Measurements from ENCODE around the gene RASA2.
"Not testable (repeated sequence)": the region's sequence is repeated elsewhere in the genome, so short reads cannot be mapped to it uniquely, and the experiment has no call there.

The RASA2 gene

GRCh38 chr3:141603473-141604035 is 116.7 kb downstream of the RASA2 start:
- Histone ChIP-seq H3K9ac (ENCODE audit: low read depth in 1 of 2, low read length in 2 of 2) (no peak overlapping the region), H3K27me3 (ENCODE audit: control insufficient read depth in 2 of 2, insufficient read depth in 2 of 2, low read length in 2 of 2) (no peaks in the 10 kb centered on the region), H3K4me1 (ENCODE audit: control insufficient read depth in 2 of 2, insufficient read depth in 2 of 2, low read length in 2 of 2) (no peaks in the 10 kb centered on the region), H3K27ac (ENCODE audit: low read depth in 2 of 2, low read length in 2 of 2) (no peak overlapping the region), H3K4me3 (ENCODE audit: low read length in 2 of 2) (no peak overlapping the region), H3K36me3 (ENCODE audit: control insufficient read depth in 2 of 2, insufficient read depth in 2 of 2, low read length in 2 of 2) (peaks cover 13 to 15% of the 10 kb centered on the region in 2 donors), H3K9me3 (ENCODE audit: control insufficient read depth in 2 of 2, low read length in 2 of 2) (peaks cover 0 to 2% of the 10 kb centered on the region in 2 donors)

DNA sequence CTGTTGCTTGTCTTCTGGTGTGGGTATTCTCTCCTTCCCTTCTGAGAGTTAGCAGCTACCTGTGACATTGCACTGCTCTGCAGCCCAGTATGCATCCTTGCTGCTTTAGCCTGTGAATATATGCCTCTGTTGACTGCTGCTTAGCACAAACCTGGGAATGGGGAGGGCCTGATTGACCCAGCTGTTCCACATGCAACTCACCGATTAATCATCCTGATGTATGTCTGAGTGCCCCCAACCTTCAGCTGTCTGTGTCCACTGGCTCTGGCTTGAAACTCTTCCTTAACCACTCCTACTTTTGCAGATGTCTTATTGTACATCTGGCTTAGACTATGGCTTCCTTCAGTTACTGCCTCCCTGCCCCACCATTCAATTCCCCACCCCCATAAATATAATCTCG is 119.1 kb downstream of the RASA2 start:
- no peak overlapping the region for H3K9ac ChIP-seq (ENCODE audit: low read depth in 1 of 2, low read length in 2 of 2)
- no peak overlapping the region for H3K4me3 ChIP-seq (ENCODE audit: low read length in 2 of 2)
- H3K9me3 ChIP-seq (ENCODE audit: control insufficient read depth in 2 of 2, low read length in 2 of 2) = no peaks in the 10 kb centered on the region
- no peaks in the 10 kb centered on the region for H3K27me3 ChIP-seq (ENCODE audit: control insufficient read depth in 2 of 2, insufficient read depth in 2 of 2, low read length in 2 of 2)
- H3K36me3 ChIP-seq (ENCODE audit: control insufficient read depth in 2 of 2, insufficient read depth in 2 of 2, low read length in 2 of 2) = peaks cover 18 to 21% of the 10 kb centered on the region in 2 donors
- no peak overlapping the region for H3K27ac ChIP-seq (ENCODE audit: low read depth in 2 of 2, low read length in 2 of 2)
- H3K4me1 ChIP-seq (ENCODE audit: control insufficient read depth in 2 of 2, insufficient read depth in 2 of 2, low read length in 2 of 2) = no peaks in the 10 kb centered on the region

DNA sequence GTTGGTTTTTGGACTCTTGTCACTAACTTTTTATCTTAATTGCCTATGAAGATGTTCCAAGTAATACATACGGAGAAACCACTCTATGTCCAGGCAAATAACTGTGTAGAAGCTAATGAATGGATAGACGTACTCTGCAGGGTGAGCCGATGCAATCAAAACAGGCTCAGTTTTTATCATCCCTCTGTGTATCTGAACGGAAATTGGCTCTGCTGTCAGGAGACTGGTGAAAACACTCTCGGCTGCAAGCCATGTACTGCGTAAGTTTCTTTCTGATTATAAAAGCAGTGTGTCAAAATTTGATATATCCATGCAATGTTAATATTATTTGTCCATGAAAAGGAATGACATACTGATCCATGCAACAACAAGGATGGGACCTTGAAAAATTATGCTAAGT is 121.6 kb downstream of the RASA2 start:
- Histone ChIP-seq H3K4me1 (ENCODE audit: control insufficient read depth in 2 of 2, insufficient read depth in 2 of 2, low read length in 2 of 2) (no peaks in the 10 kb centered on the region), H3K9ac (ENCODE audit: low read depth in 1 of 2, low read length in 2 of 2) (no peak overlapping the region), H3K9me3 (ENCODE audit: control insufficient read depth in 2 of 2, low read length in 2 of 2) (no peaks in the 10 kb centered on the region), H3K36me3 (ENCODE audit: control insufficient read depth in 2 of 2, insufficient read depth in 2 of 2, low read length in 2 of 2) (peaks cover 23 to 36% of the 10 kb centered on the region in 2 donors), H3K27ac (ENCODE audit: low read depth in 2 of 2, low read length in 2 of 2) (no peak overlapping the region), H3K4me3 (ENCODE audit: low read length in 2 of 2) (no peak overlapping the region), H3K27me3 (ENCODE audit: control insufficient read depth in 2 of 2, insufficient read depth in 2 of 2, low read length in 2 of 2) (no peaks in the 10 kb centered on the region)

DNA sequence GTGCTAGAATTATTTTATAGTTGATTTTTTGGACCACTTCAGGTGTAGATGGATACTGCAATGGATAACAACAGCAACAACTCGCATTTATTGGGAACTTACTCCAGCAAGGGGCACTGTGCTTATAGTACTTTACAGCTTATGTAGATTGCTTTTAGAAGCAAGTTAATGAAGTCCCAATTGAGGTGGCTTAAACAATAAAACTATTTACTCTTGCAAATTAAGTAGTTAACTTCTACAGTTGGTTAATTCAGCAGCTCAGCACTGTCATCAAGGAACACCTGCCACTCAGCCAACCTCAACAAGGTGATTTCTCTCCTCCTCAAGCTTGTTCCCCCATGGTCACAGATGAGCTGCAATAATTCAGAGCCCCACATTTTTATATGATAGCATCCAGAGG is 124.1 kb downstream of the RASA2 start:
- peaks cover 23 to 36% of the 10 kb centered on the region in 2 donors for H3K36me3 ChIP-seq (ENCODE audit: control insufficient read depth in 2 of 2, insufficient read depth in 2 of 2, low read length in 2 of 2)
- no peak overlapping the region for H3K9ac ChIP-seq (ENCODE audit: low read depth in 1 of 2, low read length in 2 of 2)
- H3K27ac ChIP-seq (ENCODE audit: low read depth in 2 of 2, low read length in 2 of 2) = no peak overlapping the region
- H3K4me3 ChIP-seq (ENCODE audit: low read length in 2 of 2) = no peak overlapping the region
- no peaks in the 10 kb centered on the region for H3K9me3 ChIP-seq (ENCODE audit: control insufficient read depth in 2 of 2, low read length in 2 of 2)
- H3K4me1 ChIP-seq (ENCODE audit: control insufficient read depth in 2 of 2, insufficient read depth in 2 of 2, low read length in 2 of 2) = no peaks in the 10 kb centered on the region
- no peaks in the 10 kb centered on the region for H3K27me3 ChIP-seq (ENCODE audit: control insufficient read depth in 2 of 2, insufficient read depth in 2 of 2, low read length in 2 of 2)

DNA sequence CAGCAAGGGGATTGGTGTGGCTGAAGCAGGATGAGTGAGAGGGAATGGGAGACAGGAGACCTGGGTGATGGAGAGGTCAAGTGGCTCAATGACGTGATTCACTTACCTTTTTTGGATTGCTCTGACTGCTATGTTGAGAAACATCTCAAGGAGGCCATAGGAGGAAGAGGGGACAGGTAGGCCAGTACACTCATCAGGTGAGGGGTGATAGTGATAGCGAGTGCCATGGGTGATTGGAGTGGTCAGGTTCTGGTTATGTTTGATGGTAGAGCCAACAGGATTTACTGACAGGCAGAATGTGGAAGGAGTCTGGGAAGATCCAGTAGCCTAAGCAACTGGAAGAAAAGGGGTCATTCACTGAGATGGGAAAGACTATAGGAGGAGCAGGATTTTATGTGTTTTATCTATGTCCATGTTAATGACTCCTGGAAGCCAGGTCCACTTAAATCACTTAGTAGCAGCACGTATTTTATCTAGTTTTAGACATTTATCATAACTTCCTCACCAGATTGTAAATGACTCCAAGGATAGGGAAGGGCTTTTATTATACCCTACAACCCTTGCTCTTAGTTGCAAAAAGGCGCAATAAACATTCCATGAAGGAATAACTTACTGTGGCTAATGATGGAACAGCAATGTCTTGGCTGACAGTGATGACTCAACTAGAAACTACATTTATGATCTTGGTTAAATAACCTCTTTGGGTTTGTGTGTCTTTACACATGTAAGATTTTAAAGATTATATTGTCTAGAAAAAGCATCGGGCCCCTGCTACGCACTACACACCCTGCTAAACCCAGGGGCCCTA is 131.5 kb downstream of the RASA2 start:
- Histone ChIP-seq H3K27me3 (ENCODE audit: control insufficient read depth in 2 of 2, insufficient read depth in 2 of 2, low read length in 2 of 2) (no peaks in the 10 kb centered on the region), H3K9me3 (ENCODE audit: control insufficient read depth in 2 of 2, low read length in 2 of 2) (no peaks in the 10 kb centered on the region), H3K27ac (ENCODE audit: low read depth in 2 of 2, low read length in 2 of 2) (peak overlapping the region; percentile 17 to 42), H3K4me1 (ENCODE audit: control insufficient read depth in 2 of 2, insufficient read depth in 2 of 2, low read length in 2 of 2) (peaks cover 0 to 3% of the 10 kb centered on the region in 2 donors), H3K4me3 (ENCODE audit: low read length in 2 of 2) (peak overlapping the region in 1 of 2 donors; percentile 9), H3K36me3 (ENCODE audit: control insufficient read depth in 2 of 2, insufficient read depth in 2 of 2, low read length in 2 of 2) (peaks cover 0 to 3% of the 10 kb centered on the region in 2 donors), H3K9ac (ENCODE audit: low read depth in 1 of 2, low read length in 2 of 2) (no peak overlapping the region)

- Histone ChIP-seq H3K9ac (ENCODE audit: low read depth in 1 of 2, low read length in 2 of 2) (no peak overlapping the region), H3K4me1 (ENCODE audit: control insufficient read depth in 2 of 2, insufficient read depth in 2 of 2, low read length in 2 of 2) (peaks cover 0 to 3% of the 10 kb centered on the region in 2 donors), H3K9me3 (ENCODE audit: control insufficient read depth in 2 of 2, low read length in 2 of 2) (no peaks in the 10 kb centered on the region), H3K27ac (ENCODE audit: low read depth in 2 of 2, low read length in 2 of 2) (no peak overlapping the region), H3K4me3 (ENCODE audit: low read length in 2 of 2) (no peak overlapping the region), H3K36me3 (ENCODE audit: control insufficient read depth in 2 of 2, insufficient read depth in 2 of 2, low read length in 2 of 2) (peaks cover 0 to 3% of the 10 kb centered on the region in 2 donors), H3K27me3 (ENCODE audit: control insufficient read depth in 2 of 2, insufficient read depth in 2 of 2, low read length in 2 of 2) (no peaks in the 10 kb centered on the region)
These were observed 132.1 kb downstream of the RASA2 start for GRCh38 chr3:141618938-141619337.

GRCh38 chr3:141619450-141619849 is 132.6 kb downstream of the RASA2 start:
- Histone ChIP-seq H3K9ac (ENCODE audit: low read depth in 1 of 2, low read length in 2 of 2) (no peak overlapping the region), H3K27me3 (ENCODE audit: control insufficient read depth in 2 of 2, insufficient read depth in 2 of 2, low read length in 2 of 2) (no peaks in the 10 kb centered on the region), H3K9me3 (ENCODE audit: control insufficient read depth in 2 of 2, low read length in 2 of 2) (no peaks in the 10 kb centered on the region), H3K27ac (ENCODE audit: low read depth in 2 of 2, low read length in 2 of 2) (no peak overlapping the region), H3K4me1 (ENCODE audit: control insufficient read depth in 2 of 2, insufficient read depth in 2 of 2, low read length in 2 of 2) (peaks cover 0 to 3% of the 10 kb centered on the region in 2 donors), H3K36me3 (ENCODE audit: control insufficient read depth in 2 of 2, insufficient read depth in 2 of 2, low read length in 2 of 2) (peaks cover 0 to 3% of the 10 kb centered on the region in 2 donors), H3K4me3 (ENCODE audit: low read length in 2 of 2) (no peak overlapping the region)

DNA sequence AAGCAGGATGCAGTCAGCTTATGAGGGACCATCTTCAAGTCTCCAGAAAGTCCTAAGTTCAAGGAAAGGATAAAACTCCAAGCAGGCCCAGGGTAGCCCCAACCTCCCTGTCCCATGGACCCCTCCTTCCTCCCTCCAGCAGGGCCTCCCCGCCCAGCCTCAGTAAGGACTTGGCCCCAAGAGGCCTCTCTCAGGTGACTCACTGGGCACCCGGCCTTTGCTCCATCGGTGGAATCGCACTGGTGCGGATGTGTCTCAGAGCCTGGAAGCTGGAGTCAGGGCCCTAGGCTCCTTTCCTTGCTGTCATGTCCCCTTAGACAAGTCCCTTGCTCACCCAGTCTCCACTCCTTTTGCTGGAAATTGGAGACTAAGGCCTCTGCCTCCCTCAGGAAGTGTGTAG is 136.9 kb downstream of the RASA2 start:
- Histone ChIP-seq H3K27me3 (ENCODE audit: control insufficient read depth in 2 of 2, insufficient read depth in 2 of 2, low read length in 2 of 2) (no peaks in the 10 kb centered on the region), H3K9me3 (ENCODE audit: control insufficient read depth in 2 of 2, low read length in 2 of 2) (no peaks in the 10 kb centered on the region), H3K4me1 (ENCODE audit: control insufficient read depth in 2 of 2, insufficient read depth in 2 of 2, low read length in 2 of 2) (peaks cover 0 to 2% of the 10 kb centered on the region in 2 donors), H3K4me3 (ENCODE audit: low read length in 2 of 2) (no peak overlapping the region), H3K36me3 (ENCODE audit: control insufficient read depth in 2 of 2, insufficient read depth in 2 of 2, low read length in 2 of 2) (no peaks in the 10 kb centered on the region), H3K27ac (ENCODE audit: low read depth in 2 of 2, low read length in 2 of 2) (no peak overlapping the region), H3K9ac (ENCODE audit: low read depth in 1 of 2, low read length in 2 of 2) (no peak overlapping the region)

- Histone ChIP-seq H3K4me3 (ENCODE audit: low read length in 2 of 2) (no peak overlapping the region), H3K27ac (ENCODE audit: low read depth in 2 of 2, low read length in 2 of 2) (no peak overlapping the region), H3K27me3 (ENCODE audit: control insufficient read depth in 2 of 2, insufficient read depth in 2 of 2, low read length in 2 of 2) (no peaks in the 10 kb centered on the region), H3K9me3 (ENCODE audit: control insufficient read depth in 2 of 2, low read length in 2 of 2) (peaks cover 4 to 5% of the 10 kb centered on the region in 2 donors), H3K4me1 (ENCODE audit: control insufficient read depth in 2 of 2, insufficient read depth in 2 of 2, low read length in 2 of 2) (no peaks in the 10 kb centered on the region), H3K9ac (ENCODE audit: low read depth in 1 of 2, low read length in 2 of 2) (no peak overlapping the region), H3K36me3 (ENCODE audit: control insufficient read depth in 2 of 2, insufficient read depth in 2 of 2, low read length in 2 of 2) (no peaks in the 10 kb centered on the region)
These were observed 138.7 kb downstream of the RASA2 start for GRCh38 chr3:141625506-141625905.

DNA sequence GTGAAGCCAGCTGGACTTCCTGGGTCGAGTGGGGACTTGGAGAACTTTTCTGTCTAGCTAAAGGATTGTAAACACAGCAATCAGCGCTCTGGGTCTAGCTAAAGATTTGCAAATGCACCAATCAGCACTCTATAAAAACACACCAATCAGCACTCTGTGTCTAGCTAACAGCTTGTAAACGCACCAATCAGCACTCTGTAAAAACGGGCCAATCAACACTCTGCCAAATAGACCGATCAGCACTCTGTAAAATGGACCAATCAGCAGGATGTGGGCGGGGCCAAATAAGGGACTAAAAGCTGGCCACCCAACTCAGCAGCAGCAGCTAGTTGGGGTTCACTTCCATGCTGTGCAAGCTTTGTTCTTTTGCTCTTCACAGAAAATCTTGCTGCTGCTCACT is 141.5 kb downstream of the RASA2 start:
- not testable (repeated sequence) for H3K9me3 ChIP-seq (ENCODE audit: control insufficient read depth in 2 of 2, low read length in 2 of 2); H3K9ac ChIP-seq (ENCODE audit: low read depth in 1 of 2, low read length in 2 of 2); H3K4me3 ChIP-seq (ENCODE audit: low read length in 2 of 2); H3K4me1 ChIP-seq (ENCODE audit: control insufficient read depth in 2 of 2, insufficient read depth in 2 of 2, low read length in 2 of 2); H3K27ac ChIP-seq (ENCODE audit: low read depth in 2 of 2, low read length in 2 of 2); H3K36me3 ChIP-seq (ENCODE audit: control insufficient read depth in 2 of 2, insufficient read depth in 2 of 2, low read length in 2 of 2); H3K27me3 ChIP-seq (ENCODE audit: control insufficient read depth in 2 of 2, insufficient read depth in 2 of 2, low read length in 2 of 2)
